GM13977 (cell line): ENCODE data around the gene CFAP65.

Source experiments
- DNase-seq: peaks from one replicate; pipeline ENCODE4 v3.0.0; 2012; ENCODE audit warnings: low spot score
- in situ Hi-C: fragments of 300-500 bp; cut with MboI; formaldehyde crosslinking; loops from one replicate; pipeline ENCODE4 v1.12.0; 2022; ENCODE audit warnings: low sequenced_read_pairs, low pct_unique_long_range_greater_than_20kb, mixed read lengths, inconsistent platforms; ENCODE audit not compliant: unreplicated experiment
- TF ChIP-seq, protein P1 (sequence below): IDR thresholded peaks from 2 replicates; pipeline ENCODE4 v1.5.1; 2012; ENCODE audit warnings: mild to moderate bottlenecking, control low read depth; ENCODE audit not compliant: insufficient read depth; ENCODE audit errors: extremely low read depth, missing control alignments

The CFAP65 gene

DNA sequence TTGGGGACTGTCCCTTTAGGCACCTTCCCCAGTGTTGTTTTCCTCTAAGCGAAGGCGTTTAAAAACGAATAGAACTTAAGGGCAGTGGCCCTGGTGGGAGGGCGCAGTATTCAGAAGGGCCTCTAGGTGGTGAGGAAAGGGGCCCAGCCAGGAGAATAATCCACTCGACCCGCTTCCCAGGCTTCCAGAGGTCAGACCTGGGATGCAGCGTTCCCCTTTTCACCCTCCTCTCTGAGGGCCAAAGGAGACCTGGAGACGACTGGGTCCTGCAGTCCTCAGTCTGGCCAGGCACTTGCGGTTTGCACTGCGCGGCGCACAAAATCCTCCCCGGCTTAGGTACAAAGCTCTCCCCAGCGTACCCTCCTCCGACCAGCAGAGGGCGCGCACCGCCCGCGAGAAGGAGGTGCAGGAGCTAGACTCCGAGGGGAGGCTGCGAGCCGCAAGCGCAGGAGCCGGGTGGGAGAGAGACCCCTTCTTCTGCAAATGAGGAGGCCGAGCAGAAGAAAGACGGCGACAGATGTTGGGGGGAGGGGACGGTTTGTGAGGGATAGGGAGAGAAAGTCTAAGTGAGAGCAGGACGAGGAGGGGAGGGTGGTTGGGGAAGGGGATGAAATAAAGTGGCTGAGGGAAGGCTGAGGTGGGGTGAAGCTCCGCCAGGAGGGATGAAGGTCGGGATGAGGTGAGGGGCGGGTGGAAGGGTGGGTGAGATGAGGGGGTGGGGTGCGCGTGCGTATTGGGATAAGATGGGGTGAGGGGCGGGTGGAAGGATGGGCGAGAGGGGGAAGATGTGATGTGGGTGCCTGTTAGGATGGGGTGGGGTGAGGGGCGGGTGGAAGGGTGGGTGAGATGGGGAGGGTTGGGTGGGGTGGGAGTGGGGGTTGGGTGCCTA lies 61.2 kb downstream of the CFAP65 start:
- TF ChIP-seq, protein P1, sequence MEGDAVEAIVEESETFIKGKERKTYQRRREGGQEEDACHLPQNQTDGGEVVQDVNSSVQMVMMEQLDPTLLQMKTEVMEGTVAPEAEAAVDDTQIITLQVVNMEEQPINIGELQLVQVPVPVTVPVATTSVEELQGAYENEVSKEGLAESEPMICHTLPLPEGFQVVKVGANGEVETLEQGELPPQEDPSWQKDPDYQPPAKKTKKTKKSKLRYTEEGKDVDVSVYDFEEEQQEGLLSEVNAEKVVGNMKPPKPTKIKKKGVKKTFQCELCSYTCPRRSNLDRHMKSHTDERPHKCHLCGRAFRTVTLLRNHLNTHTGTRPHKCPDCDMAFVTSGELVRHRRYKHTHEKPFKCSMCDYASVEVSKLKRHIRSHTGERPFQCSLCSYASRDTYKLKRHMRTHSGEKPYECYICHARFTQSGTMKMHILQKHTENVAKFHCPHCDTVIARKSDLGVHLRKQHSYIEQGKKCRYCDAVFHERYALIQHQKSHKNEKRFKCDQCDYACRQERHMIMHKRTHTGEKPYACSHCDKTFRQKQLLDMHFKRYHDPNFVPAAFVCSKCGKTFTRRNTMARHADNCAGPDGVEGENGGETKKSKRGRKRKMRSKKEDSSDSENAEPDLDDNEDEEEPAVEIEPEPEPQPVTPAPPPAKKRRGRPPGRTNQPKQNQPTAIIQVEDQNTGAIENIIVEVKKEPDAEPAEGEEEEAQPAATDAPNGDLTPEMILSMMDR, result peak; percentile 96
- DNase-seq, result peak; percentile 89
- in situ Hi-C loops, result loop anchor here (10.0 kb wide), 1 partner anchor 115 kb away; no protein-coding TSS in a partner anchor

DNA sequence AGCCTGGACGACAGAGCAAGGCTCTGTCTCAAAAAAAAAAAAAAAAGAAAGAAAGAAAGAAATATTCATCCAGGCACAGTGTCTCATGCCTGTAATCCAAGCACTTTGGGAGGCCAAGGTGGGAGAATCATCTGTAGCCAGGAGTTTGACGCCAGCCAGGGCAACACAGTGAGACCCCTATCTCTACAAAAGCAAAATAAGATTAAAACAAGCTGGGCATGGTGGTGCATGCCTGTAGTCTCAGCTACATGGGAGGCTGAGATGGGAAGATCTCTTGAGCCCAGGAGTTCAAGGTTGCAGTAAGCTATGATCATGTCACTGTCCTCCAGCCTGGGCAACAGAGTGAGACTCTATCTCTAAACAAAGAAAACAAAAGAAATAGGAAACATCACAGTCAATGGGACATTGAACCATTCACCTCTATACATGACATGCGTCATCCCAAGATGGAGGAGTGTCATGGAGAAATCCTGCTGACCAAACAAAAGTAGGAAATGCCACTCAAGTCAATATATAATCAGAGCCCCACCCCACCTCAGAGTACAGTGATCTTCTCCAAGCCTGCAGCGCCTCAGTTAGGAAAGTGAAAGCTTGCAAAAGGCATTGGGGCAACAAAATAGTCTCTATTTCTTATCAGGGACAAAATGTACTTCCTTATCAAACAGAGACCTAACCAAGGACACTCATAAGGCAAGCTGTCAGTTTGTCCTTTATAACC lies 66.1 kb downstream of the CFAP65 start:
- DNase-seq, result no peak
- TF ChIP-seq, protein P1, result no peak
- in situ Hi-C loops, result loop anchor here (10.0 kb wide), 1 partner anchor 110 kb away; no protein-coding TSS in a partner anchor

GRCh38 chr2:218970894-218971293 lies 70.4 kb downstream of the CFAP65 start:
- DNase-seq, result no peak
- in situ Hi-C loops, result loop anchor here (10.0 kb wide), 1 partner anchor 106 kb away; no protein-coding TSS in a partner anchor
- TF ChIP-seq, protein P1, result no peak

GRCh38 chr2:218964041-218964771 lies 77.1 kb downstream of the CFAP65 start:
- no peak for DNase-seq
- in situ Hi-C loops, result no loop called here
- TF ChIP-seq, protein P1, result no peak

DNA sequence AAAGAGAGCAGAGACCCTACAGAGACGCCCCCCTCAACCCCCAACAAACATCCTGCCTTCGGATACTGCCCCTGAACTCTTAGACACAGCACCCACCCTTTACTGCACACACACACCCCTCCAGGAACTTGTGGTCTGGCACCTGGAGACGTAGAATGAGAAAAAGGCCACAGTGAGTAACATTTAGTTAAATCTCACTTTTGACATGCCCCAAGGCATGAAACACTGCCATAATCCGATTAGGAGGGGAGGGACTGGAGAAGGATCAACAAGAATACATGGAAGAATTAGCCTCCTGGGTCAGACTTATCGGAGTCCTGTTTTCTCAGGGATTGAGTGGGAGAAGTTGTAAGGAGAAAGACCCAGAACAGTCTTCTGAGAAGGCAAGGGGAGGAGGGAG lies 77.7 kb downstream of the CFAP65 start:
- no peak for DNase-seq
- TF ChIP-seq, protein P1, result no peak
- in situ Hi-C loops, result no loop called here

GRCh38 chr2:218962859-218963492 lies 78.3 kb downstream of the CFAP65 start:
- in situ Hi-C loops, result no loop called here
- DNase-seq, result peak; percentile 62
- TF ChIP-seq, protein P1, result no peak
